Activated CD4-positive, alpha-beta T cell treated with anti-CD3 and anti-CD28 coated beads, Interleukin-2, amount 50 U/mL, for 24 hours (primary cell): ENCODE measurements around the gene TAF3.
"Not testable (repeated sequence)": the region's sequence is repeated elsewhere in the genome, so short reads cannot be mapped to it uniquely, and the experiment has no call there.

Experiments
- DNase-seq, 2 donors: peaks; one replicate each; pipeline ENCODE4 v3.0.0-alpha.2; 2020; ENCODE audit warnings: low read depth in 1 of 2, low spot score in 1 of 2

Gene TAF3

DNA sequence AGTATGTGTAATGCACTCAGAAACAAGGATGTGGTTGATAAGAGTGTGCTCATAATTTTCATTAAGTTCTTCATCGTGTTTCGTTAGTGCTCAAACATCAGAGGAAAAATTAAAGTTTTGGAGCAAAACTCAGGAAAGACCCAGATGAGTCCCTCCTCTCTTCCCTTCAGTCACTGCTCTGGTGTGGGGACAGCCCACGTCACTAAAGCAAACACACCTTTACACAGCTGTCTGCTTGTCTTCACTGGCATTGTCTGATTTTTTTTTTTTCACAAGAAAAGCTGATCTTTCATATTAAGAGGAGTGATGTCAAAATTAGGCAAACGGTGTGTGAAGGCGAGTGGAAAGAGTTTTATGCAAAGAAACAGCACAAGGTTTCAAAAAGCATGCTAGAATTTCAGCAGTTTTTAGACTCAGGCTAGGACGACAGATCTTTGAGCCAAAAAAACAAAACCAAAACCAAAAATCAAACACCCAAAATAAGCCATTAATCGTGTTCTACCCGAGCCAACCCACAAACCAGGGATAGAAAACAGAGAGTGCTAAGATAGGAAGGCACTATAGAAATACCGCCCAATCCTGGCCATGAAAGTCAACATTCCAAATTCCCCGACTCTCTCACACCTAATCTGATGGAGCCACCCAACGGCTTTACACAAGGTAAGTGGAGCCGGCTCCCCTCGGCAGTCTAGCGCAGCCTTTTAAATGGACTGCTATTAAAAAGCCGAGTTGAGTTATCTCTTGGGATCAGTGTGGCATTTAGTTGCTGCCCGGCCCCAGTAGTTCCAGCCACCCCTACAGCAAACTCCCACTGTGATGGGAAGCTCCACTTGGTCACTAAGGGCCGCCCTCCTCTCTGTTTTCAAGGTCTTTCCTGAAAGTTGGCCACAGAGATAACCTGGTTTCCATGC is 208.3 kb downstream of the TAF3 start:
- no peak for DNase-seq

DNA sequence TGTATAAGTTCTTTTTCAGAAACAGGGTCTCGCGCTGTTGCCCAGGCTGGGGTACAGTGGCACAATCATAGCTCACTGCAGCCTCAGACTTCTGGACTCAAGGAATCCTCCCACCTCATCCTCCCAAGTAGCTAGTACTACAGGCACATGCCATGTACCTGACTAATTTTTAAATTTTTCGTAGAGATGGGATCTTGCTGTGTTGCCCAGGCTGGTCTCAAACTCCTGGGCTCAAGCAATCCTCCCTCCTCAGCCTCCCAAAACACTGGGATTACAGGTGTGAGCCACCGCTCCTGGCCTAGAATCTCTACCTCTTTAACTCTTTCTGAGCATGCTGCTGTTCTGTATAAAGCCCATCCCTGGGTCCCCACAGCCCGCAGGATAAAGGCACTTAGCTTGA is 212.9 kb downstream of the TAF3 start:
- DNase-seq: not testable (repeated sequence)

DNA sequence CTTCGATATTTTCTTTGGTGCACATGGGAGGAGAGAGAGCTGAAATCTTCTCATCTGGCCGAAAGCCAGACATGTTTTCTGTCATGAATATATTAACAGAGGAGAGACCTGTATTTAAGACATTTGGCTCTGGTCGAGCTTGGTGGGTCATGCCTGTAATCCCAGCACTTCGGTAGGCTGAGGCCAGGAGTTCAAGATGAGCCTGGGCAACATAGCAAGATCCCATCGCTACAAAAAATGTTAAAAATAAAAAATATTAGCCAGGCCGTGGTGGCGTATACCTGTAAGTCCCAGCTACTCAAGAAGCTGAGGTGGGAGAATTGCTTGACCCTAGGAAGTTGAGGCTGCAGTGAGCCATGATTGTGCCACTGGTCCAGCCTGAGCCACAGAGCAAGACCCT is 214.3 kb downstream of the TAF3 start:
- DNase-seq: no peak

DNA sequence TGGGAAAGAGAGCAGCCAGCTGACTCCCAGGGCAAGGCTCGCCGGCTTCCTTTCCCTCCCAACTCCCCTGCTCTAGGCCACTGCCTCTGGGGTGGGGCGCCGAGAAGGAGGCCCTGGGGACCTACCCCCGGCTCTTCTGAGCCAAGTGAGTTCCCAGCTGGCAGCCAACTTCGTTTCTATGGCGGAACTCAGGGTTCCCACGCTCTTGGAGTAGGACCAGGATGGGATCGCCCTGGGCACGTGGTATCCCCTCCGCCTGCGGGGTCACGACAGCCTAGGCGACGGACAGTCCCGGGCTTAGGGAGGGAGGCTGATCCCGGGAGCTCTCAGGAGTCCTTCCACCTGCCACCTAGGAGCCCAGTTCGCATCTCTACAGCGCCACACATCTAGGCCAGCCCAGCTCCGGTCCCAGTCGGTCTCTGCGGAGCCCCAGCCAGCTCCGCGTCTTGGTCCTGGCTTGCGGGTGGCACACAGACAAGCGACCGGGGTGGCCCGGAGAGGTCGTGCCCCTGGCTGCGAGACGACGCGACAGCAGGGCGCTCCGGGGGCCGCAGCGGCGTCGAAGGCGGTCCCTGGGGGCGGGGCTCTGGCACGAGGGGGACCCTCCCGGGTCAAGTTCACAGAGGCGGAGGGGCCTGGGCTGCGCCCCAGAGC is 215.6 kb downstream of the TAF3 start:
- no peak for DNase-seq

DNA sequence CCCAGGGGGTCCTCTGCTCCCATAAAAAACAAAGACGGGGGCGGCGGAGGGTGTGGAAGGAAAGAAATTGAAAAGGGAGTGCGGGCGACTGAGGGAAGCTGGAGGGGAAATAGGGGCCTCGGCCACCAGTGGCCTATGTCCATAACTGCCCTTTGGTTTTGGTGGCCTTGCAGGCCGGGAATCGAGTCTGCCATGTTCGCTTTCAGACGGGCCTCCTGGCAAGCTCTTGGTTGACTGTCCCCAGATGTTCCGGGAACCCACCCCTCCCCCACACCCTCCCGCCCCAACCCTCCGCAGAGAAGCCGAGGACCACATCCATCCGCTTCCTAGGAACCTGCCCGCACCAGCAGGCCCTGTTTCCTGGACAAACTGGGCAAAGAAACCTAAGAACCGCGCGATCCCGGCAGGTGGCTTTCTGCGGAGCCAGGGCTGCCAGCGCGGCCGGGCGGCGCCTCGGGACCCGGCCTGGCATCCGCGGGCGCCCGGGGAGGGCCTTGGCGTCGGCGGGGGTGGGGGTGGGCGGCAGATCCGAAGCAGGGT is 216.2 kb downstream of the TAF3 start:
- DNase-seq: no peak

DNA sequence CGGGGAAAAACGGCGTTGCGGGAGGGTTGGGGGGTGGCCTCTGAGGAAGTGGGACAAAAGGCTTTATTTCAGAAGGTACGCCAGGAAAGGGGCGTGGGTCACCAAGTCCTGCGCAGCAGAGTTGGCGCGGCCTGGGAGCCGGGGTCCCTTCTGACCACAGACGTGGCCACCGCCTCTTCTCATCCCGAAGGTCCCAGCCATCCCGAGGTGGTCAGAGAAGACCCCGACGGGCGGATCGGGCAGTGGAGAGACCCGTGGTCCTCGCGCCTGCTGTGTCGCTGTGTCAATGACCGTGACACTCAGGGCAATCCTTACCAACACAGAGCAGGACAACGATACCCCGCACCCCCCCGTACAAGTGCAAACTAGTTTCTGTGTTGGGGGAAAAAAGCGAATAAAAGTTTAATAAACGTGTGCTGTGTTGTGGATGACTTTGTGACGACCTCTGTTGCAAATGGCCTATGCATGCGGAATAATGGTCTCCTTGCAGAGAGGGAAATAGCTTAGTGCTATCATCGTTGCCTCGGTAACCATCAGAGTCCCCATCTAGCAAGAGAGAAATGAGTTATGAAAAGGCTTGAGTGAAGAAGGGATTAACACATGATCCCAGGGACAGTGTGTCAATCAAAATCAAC is 216.8 kb downstream of the TAF3 start:
- DNase-seq: no peak

DNA sequence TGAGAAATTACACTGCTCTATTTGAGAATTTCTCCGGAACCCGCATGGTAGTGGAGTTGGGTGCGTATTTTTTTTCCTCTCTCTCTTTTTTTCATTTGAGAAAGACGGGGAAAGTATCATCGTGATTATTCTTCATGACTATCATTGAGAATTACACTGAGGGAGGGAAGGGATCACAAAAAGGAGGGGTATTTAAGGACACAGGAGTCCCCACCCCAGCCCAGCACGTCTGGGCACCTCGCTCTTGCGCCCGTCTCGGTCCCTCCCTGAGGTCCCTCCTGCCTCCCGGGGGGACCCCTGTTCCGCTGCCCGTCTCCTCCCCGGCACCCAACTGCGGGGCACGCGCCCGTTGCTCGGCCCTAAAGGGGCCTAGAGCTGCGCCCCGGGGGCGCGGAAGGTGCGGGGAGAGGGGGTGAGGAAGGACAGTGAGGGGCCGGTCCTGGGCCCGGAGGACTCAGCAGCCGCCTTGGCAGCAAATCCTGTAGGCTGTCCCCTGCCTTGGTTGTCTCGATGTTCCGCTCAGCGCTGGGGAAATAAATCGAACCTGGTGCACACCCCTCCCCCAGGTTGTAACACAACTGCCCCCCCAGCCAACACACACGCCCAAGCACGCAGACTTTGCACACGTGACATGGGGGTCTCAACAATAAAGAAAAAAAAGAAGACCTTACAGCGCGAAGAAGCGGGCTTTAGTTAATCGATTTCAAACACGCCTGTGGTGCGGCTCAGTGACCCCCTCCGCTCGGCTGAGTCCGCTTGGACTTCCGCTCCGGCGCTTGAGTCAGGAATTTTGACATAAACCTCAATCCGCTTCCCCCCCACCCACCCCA is 217.6 kb downstream of the TAF3 start:
- no peak for DNase-seq

DNA sequence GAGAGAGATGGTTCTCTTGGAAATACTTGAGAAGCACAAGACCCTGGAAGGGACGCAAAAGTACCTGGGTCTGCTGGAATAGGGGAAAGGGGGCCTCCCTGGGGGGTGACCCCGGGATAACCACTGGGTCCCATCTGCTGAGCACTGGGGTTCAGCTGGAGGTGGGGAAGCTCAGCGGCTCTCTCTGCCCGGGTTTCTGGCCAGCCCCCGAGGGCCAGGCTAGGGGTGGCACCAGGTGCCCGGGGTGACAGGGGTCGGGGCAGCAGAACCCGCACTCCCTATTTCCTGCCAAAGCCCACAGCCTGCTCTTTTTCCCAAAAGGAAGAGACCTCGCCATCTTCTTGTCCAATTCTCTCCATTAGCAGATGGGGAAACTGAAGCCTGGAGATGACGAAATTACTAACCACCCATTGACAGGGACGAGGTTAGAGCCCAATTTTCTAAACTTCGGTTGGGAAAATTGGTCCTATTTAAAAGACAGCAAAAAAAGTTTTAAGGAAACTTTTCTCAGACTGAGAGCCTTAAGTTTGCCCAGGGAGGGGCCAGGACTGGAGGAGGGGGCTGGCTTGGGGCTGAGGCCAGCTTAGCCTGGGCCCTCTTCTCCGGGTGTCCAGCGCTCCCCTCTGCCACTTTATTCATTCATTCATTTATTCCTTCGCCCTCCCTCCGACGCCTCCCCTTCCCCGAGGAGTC is 218.3 kb downstream of the TAF3 start:
- no peak for DNase-seq

DNA sequence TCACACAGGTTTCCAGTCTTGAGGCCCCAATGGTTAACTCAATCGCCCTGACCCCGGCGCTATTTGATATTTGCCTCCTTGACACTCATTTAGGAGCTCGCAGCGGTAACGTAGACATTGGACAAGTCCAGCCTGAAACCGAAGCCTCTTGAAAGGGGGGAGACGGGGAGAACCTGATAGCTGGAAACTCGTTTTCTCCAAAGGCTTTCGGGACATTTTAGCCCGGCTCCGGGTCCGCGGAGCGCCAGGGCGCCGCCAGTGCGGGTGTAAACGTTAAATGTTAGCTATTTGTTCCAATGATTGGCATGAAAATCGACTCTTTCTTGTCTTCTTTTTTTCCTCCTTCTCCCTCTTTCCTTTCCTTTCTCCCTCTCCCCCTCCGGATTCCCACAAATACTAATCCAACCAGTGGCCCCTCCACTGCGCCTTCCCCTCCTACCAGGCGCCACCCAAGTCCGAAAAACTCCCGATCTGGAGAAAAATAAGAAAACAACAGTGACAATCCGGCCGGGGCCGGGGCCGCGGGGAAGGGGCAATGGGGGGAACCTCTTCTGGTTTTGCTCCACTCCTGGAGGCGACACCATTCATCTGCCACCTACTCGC is 219.0 kb downstream of the TAF3 start:
- no peak for DNase-seq

DNA sequence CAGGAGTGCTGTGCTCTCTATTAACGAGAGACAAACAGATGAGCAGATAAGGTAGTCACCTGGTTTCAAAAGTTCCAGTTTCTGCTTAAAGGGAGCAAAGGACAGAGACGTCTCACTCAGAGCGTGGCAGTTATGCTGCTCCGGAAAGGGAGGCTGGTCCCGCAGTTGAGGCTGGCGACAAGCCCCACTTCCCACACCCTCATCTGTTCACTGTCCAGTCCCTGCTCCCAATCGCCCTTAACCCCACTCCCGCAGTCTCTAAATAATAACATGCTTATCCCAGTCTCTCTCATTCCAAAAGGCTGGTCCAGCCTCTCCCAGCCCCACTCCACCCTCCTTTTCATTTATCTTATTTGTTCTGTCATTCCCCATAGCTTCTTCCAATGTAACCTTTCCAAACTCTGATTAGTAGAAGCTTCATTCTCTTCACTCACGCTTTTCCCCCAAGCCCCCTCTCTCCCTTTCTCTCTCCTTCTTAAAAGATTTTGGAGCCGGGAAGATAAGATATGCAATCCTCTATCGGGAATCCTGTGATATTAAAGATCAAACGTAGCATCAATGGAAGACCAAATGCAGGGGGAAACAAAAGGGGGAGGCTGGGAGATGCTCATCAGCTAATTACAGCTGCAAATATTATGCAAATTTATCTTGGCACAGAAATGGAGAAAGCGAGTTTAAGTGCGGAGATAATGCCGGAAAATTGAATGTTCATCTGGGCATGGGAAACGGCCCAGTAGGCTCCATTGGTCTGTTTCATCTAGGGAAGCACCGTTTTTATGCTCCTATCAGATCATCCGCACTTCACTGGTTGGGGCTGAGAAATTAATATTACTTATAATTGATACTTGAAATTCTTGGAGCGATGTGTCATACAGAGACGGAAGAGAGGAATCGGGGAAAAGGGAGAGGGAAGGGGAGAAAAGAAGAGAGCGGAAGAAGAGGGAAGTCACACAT is 219.9 kb downstream of the TAF3 start:
- no peak for DNase-seq

DNA sequence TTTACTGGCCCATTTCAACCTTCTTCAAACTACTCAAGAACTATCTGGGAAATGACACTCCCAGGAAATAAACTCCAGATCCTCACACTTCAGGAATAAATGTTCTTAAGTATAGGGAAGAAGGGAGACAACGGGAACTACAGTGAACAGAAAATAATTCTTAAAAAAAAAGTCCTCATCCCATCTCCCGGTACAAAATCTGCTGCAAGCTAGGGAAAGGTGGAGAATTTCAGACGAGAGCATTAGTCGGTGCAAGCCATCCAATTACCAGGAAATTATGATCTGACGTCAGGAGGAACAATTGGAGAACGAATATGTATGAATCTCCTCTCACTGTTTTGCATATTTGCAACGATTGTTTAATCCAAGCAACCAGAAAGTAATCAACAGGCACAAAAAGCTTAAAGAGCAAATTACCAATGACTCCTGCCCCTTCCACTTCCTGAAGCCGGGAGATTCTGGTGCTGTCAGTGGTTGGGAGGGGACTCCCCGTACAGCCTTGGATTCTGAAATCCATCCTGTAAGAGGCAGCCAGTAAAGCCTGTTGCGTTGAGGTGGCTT is 221.1 kb downstream of the TAF3 start:
- no peak for DNase-seq

DNA sequence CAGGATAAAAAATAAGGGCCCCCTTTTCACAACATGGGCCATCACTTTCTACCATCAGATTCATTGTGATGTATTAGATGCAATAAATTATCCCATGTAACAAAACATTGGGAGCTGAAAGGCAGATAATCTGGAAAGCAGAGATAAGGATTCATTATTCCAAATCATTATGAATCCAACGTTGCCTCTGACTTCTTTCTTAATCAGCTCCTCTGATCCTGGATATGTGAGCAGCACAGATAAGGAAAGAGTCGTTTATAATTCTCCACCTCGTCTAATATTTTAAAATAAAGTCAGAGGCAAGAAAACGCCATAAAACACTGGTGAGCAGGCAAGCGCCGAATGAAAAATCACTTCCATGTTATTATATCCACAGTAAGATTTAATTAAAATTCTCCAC is 222.3 kb downstream of the TAF3 start:
- no peak for DNase-seq

DNA sequence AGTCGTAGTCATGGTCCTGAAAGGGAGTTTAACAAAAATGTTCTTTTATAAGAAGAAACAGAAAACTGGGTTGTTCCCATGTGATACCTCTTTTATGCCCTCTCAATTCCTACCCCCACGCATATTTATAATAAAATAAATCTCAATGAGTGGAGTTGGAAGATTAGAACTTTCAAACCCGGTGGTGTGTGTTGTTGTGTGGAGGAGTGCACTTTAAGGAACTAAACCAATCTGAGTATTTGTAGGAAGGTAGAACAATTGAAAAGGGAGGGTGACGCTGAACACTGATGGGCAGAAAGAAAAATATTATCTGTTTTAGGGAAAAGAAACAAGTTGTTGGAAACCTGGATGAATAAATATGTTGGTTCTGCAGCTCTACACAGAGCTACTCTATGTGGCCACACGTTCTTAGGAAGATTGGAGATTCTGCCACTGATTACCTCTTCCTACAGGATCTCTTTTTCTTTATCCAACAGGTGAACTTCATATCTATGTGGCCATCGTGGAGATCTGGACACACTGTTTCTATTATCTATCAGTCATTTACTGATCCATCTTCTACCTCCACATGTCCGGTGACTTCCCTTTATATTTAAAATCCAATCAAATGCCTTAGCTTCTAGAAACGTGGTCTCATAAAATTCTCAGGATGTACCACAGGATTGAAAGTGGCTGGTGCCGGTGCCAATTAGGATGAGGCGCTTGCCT is 223.1 kb downstream of the TAF3 start:
- DNase-seq: no peak

DNA sequence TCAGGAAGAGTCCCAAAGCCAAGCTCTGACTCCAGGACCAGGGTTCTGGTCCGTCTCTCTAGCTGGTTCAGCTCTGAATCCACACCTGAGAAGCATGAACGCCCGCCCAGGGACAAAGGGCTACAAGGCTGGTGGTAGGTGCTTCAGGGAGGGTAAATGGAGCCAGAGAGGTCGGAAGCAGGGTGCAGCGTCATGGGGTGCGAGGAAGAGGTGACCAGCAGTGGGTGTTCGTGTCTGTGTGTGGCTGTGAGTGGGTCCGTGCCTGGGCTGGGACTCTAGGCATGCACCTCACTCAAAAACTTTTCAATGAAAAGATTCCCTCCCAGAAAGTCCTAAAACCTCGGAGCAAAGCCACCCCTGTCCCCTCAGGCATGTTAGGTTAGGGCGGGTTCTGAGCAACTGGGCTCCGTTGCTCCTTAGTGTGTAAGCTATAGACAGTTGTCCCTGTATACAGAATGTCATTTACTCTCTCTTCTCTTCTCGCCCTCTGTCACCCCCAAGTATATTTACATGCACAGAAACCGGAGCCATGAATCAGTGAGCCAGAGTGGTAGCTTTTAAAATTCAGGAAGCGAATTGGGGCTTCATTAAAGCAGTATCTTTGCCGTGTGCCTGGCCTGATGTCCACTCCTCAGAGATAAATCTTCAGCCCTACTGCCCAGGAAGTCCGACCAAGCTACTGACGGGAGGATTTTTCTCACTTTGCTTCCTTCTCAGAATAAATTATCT is 223.9 kb downstream of the TAF3 start:
- DNase-seq: no peak

DNA sequence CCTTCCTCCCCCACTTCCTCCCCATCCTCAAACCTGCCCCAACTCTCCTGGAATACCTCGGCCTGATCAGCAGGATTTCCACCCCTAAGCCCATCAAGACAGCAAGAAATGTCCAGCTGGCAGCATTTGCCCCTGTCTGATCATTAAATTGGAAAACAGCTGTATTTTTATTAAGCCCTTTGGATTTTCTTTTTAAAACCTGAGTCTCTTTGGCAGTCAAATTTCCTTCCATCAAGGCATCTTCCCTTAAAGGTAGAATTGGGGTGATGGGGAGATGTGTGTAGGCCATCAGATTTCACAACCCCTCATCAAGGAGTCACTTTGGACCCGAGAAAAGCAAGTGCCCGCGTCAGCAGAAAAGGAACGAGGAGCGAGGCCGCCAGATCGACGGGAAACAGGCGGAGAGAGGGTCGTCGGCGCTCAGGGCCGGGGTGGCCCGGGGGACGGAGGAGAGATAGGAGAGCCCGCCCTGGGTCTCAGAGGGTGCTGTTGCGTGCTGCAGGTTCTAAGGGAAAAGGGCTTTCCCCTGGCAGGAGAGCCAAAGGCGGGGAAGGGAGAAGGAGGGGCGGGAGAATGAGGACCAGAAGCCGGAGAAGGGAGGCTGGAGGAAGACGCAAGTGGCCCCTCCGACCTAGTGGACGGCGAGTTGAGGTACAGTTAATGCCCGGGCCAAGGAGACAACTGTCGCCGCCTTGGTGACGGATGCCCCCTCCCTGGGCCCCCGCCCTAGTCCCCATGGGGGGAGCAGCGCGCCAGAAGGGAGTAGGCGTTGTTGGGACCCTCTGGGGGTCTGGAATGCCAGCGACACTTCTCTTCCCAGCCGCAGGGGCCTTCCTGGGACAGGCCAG is 224.6 kb downstream of the TAF3 start:
- no peak for DNase-seq

DNA sequence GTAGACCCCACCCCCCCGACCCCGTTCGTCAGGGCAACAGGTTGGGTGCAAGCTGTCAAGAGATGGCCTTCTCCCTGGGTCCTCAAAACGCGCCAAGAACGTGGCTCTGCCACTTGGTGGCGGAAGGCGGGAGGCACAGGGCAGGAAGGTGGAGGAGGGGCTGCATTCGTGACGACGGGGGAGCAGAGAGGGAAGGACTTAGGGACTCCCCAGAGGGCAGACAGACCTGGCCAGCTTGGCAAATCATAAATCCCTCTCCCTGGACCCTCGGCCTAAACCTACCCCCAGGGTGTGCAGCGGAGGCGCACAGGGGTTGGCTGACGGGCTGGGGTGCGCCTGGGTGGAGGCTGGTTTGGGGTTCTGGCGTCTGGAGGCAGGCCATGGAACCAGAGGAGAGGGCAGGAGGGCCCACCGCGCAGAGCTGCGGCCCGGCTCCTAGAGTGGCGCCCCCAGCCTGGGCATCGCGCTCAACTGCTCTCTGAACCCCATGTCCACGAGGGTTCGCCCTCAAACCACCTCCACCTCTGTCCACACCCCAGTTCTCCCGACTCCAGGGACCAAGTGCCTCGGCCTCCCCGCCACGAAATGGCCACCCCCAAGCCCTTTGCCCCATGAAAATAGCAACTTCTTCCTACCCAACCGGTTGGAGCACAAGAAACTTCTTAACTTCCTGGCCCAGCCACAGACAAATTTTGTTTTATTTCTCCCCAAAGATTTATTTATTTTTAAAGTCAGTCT is 225.4 kb downstream of the TAF3 start:
- no peak for DNase-seq
